ENCODE data around the gene ALKBH5.

DNA sequence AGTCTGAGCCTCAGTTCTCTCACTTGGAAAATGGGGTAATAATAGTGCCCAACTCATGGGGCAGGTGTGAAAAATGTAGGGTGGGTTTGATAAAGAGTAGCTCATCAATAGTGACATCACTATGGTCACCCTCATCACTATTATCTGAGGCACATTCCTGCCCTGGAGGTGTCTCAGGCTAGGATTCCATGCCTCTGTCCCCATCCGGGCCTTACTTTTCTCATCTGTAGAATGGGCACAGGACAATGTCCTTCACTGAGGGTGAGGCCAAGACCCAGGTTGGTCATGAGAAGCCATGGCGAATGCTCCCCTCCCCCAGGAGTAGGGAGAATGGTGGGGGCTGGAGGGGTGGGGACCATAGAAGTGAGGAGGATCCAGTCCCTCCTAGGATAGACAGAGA is 44.5 kb upstream of the ALKBH5 start:
- no peak for TF ChIP-seq POLR2AphosphoS5 (IDR thresholded peaks at IDR 0.05; ENCODE audit: low read depth, low read length)
- TF ChIP-seq CTCF (IDR thresholded peaks at IDR 0.05) = no peak
- TF ChIP-seq SIN3A (IDR thresholded peaks at IDR 0.05; ENCODE audit: borderline replicate concordance, insufficient read depth, low read depth, low read length) = no peak
